Hematopoietic multipotent progenitor cell treated with erythropoietin and hydrocortisone succinate and interleukin-3 and kit ligand, for 4 days (in vitro differentiated cells): Measurements from ENCODE around the gene ZNF853.
"Not testable (repeated sequence)": the region's sequence is repeated elsewhere in the genome, so short reads cannot be mapped to it uniquely, and the experiment has no call there.

Experiments used
- DNase-seq: peaks from one replicate; pipeline ENCODE4 v3.0.0-alpha.2; 2015

ZNF853 gene

GRCh38 chr7:6653071-6654003 lies 37.9 kb downstream of the ZNF853 start:
- no peak for DNase-seq

DNA sequence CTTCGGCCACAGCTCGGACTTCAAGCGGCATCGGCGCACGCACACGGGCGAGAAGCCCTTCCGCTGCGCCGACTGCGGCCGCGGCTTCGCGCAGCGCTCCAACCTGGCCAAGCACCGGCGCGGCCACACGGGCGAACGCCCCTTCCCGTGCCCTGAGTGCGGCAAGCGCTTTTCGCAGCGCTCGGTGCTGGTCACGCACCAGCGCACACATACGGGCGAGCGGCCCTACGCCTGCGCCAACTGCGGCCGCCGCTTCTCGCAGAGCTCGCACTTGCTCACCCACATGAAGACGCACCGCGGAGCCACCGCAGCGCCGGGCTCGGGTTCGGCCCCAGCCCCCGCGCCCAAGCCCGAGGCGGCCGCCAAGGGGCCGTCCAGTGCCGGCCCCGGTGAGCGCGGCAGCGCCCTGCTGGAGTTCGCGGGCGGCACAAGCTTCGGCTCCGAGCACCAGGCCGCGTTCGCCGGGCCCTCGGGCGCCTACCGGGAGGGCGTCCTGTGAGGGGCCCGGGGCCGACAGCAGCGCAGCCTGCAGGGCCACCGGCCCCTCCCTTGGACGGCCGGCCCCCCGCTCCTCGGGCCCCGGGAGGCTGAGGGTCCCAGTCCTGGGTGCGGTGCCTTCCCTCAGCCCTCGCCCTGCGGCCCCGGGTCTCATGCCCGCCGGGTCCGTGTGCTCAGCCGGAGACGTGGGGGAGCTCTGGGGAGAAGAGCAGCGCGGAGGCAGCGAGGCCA lies 38.9 kb downstream of the ZNF853 start:
- DNase-seq, result no peak

DNA sequence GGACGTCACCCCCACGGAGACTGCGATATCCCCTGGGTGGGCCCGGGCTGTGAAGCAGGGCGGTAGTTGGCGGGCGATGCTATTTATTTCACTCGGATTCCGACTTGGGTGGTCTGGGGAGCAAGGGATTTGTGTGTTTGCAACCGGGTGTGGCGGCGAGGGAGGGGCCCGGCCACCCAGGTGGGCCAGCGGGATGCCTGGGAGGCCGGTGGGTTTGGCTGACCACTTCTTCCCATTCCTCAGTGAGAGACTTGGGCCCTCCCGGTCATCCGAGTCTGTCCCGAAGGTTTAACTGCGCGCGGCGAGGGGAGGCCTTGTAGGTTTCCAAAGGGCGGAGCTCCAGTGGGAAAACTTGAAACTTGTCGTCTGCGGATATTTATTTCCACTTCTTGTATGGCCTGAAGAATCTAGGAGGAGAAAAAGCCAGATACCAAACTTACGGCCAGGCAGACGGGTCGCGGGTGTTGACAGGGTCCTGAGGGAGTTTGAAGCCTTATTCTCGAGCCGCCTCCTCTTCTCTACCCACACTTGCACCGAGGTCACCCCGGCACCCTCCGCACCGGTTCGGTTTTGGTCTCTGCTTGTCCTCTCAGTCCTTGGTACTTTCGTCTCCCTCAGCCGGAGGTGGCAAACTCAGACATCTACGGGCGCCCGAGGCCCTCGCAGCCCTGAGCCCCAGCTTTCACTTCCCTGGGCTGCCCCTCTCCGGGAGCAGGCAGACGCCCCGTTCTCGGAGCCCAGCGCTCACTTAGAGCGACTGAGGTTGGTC lies 39.6 kb downstream of the ZNF853 start:
- no peak for DNase-seq

- DNase-seq, result no peak
Observed at GRCh38 chr7:6655636-6656385, 40.4 kb downstream of the ZNF853 start.

- DNase-seq, result no peak
Observed at GRCh38 chr7:6656413-6656812, 41.0 kb downstream of the ZNF853 start.

- DNase-seq, result no peak
Observed at GRCh38 chr7:6658618-6659345, 43.4 kb downstream of the ZNF853 start.

- DNase-seq, result not testable (repeated sequence)
Observed at GRCh38 chr7:6670851-6671250, 55.4 kb downstream of the ZNF853 start.
